Measurements from ENCODE around the gene GTF2IRD1. TPM values are rescaled to one million over a fixed set of nuclear protein-coding genes. Genes with fewer than 3 reads are reported as not detected.

The GTF2IRD1 gene
- total RNA-seq, 1 experiment from 2014 or later, result 53.6 TPM

DNA sequence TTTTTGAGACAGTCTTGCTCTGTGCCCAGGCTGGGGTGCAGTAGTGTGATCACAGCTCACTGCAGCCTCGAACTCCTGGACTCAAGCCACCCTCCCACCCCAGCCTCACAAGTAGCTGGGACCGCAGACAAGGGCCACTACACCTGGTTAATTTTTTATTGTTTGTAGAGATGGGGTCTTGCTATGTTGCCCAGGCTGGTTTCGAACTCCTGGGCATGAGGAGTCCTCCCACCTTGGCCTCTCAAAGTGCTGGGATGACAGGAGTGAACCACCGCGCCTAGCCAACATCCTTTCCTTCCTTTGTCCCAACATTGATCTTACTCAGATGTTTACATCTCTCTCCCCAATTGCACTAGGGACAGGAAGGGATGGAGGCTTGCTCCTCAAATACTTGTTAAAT, 3.3 kb downstream of the GTF2IRD1 start:
- Histone ChIP-seq H3K4me1 (peaks cover 29% of the 10 kb centered on the region), H3K27me3 (replicated peaks; ENCODE audit: control insufficient read depth, insufficient read depth, low read length) (no peaks in the 10 kb centered on the region), H3K9me3 (no peaks in the 10 kb centered on the region), H3K4me3 (ENCODE audit: low read depth, low read length) (no peak overlapping the region), H3K36me3 (ENCODE audit: control insufficient read depth, insufficient read depth, low read length) (no peaks in the 10 kb centered on the region; the same call in 1 of the 2 replicates)
- Mint-ChIP-seq H3K4me3 (ENCODE audit: unreplicated experiment) (peak overlapping the region; percentile 14), H3K9me3 (ENCODE audit: unreplicated experiment) (no peaks in the 10 kb centered on the region), H3K27me3 (ENCODE audit: insufficient read depth, unreplicated experiment) (no peaks in the 10 kb centered on the region), H3K4me1 (ENCODE audit: low read depth, unreplicated experiment) (peaks cover 27% of the 10 kb centered on the region), H3K27ac (ENCODE audit: unreplicated experiment) (peak overlapping the region; percentile 53), H3K36me3 (ENCODE audit: insufficient read depth, unreplicated experiment) (peaks cover 32% of the 10 kb centered on the region)
- BruUV-seq (replicated peaks), result TSS peak; percentile 2
- no peak for TF ChIP-seq CTCF (IDR thresholded peaks at IDR 0.05; ENCODE audit: insufficient read depth in 1 of 2, low read depth in 1 of 2, low read length in 1 of 2, severe bottlenecking in 1 of 2, unreplicated experiment in 1 of 2)
- ChIA-PET CTCF (no interaction called here), POLR2A (no interaction called here)
- intact Hi-C loops (cut with micrococcal nuclease; ENCODE audit: unreplicated experiment), result no loop called here
- DNase-seq, result no peak

DNA sequence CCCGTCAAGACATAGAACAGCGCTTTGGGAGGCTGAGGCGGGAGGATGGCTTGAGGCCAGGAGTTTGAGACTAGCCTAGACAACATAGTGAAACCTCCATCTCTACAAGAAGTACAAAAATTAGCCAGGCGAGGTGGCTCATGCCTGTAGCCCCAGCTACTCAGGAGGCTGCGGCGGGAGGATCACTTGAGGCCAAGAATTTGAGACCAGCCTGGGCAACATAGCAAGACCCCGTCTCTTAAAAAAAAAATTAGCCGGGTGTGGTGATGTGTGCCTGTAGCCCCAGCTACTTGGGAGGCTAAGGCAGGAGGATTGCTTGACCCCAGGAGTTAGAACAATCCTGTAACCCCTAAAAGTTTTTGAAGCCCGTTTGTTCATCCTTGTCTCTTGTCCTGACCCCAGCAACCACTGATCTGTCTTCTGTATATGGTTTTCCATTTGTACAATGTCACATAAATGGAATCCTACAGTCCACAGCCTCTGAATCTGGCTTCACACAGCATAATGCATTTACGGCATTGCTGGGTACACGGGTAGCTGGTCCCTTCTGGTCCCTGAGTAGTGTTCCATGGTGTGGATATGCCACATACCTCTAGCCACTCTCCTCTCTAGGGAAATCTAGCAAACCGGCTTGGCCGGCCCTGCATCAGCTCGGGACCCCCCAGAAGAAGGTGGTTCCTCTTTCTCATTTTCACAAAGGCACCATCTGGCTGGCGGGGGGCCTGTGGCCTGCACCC, 8.4 kb downstream of the GTF2IRD1 start:
- POLR2A ChIA-PET, result no interaction called here
- Histone ChIP-seq H3K9me3 (no peaks in the 10 kb centered on the region), H3K27me3 (replicated peaks; ENCODE audit: control insufficient read depth, insufficient read depth, low read length) (no peaks in the 10 kb centered on the region), H3K4me3 (ENCODE audit: low read depth, low read length) (no peak overlapping the region), H3K36me3 (ENCODE audit: control insufficient read depth, insufficient read depth, low read length) (0 out of 2 replicates have a peak, but pooled peaks cover 1% of the 10 kb centered on the region), H3K4me1 (peaks cover 22% of the 10 kb centered on the region)
- H3K9me3 Mint-ChIP-seq (ENCODE audit: unreplicated experiment), result no peaks in the 10 kb centered on the region
- intact Hi-C loops (cut with micrococcal nuclease; ENCODE audit: unreplicated experiment), result no loop called here
- peak overlapping the region; percentile 76 for H3K27ac Mint-ChIP-seq (ENCODE audit: unreplicated experiment)
- DNase-seq, result no peak
- peaks cover 34% of the 10 kb centered on the region for H3K4me1 Mint-ChIP-seq (ENCODE audit: low read depth, unreplicated experiment)
- H3K27me3 Mint-ChIP-seq (ENCODE audit: insufficient read depth, unreplicated experiment), result no peaks in the 10 kb centered on the region
- no TSS peak for BruUV-seq (replicated peaks)
- peaks cover 45% of the 10 kb centered on the region for H3K36me3 Mint-ChIP-seq (ENCODE audit: insufficient read depth, unreplicated experiment)
- no peak for TF ChIP-seq CTCF (IDR thresholded peaks at IDR 0.05; ENCODE audit: insufficient read depth in 1 of 2, low read depth in 1 of 2, low read length in 1 of 2, severe bottlenecking in 1 of 2, unreplicated experiment in 1 of 2)
- CTCF ChIA-PET, result no interaction called here
- no peak overlapping the region for H3K4me3 Mint-ChIP-seq (ENCODE audit: unreplicated experiment)

GRCh38 chr7:74462707-74463100, 9.0 kb downstream of the GTF2IRD1 start:
- CTCF ChIA-PET, result no interaction called here
- Histone ChIP-seq H3K27me3 (replicated peaks; ENCODE audit: control insufficient read depth, insufficient read depth, low read length) (no peaks in the 10 kb centered on the region), H3K36me3 (ENCODE audit: control insufficient read depth, insufficient read depth, low read length) (0 out of 2 replicates have a peak, but pooled peaks cover 1% of the 10 kb centered on the region), H3K9me3 (no peaks in the 10 kb centered on the region), H3K4me1 (peaks cover 22% of the 10 kb centered on the region), H3K4me3 (ENCODE audit: low read depth, low read length) (no peak overlapping the region)
- Mint-ChIP-seq H3K9me3 (ENCODE audit: unreplicated experiment) (no peaks in the 10 kb centered on the region), H3K4me3 (ENCODE audit: unreplicated experiment) (no peak overlapping the region), H3K36me3 (ENCODE audit: insufficient read depth, unreplicated experiment) (peaks cover 42% of the 10 kb centered on the region), H3K27ac (ENCODE audit: unreplicated experiment) (peak overlapping the region; percentile 76), H3K4me1 (ENCODE audit: low read depth, unreplicated experiment) (peaks cover 28% of the 10 kb centered on the region), H3K27me3 (ENCODE audit: insufficient read depth, unreplicated experiment) (no peaks in the 10 kb centered on the region)
- intact Hi-C loops (cut with micrococcal nuclease; ENCODE audit: unreplicated experiment), result no loop called here
- DNase-seq, result no peak
- no TSS peak for BruUV-seq (replicated peaks)
- POLR2A ChIA-PET, result no interaction called here
- no peak for TF ChIP-seq CTCF (IDR thresholded peaks at IDR 0.05; ENCODE audit: insufficient read depth in 1 of 2, low read depth in 1 of 2, low read length in 1 of 2, severe bottlenecking in 1 of 2, unreplicated experiment in 1 of 2)
